Activated CD4-positive, CD25-positive, alpha-beta regulatory T cell (primary cell): ENCODE data around the gene L3MBTL4.
"Not testable (repeated sequence)": the region's sequence is repeated elsewhere in the genome, so short reads cannot be mapped to it uniquely, and the experiment has no call there.

Experiments used
- DNase-seq, 4 experiments: peaks; one replicate each; lab custom pipeline; 2025; lab: John Stamatoyannopoulos, UW

L3MBTL4 gene

DNA sequence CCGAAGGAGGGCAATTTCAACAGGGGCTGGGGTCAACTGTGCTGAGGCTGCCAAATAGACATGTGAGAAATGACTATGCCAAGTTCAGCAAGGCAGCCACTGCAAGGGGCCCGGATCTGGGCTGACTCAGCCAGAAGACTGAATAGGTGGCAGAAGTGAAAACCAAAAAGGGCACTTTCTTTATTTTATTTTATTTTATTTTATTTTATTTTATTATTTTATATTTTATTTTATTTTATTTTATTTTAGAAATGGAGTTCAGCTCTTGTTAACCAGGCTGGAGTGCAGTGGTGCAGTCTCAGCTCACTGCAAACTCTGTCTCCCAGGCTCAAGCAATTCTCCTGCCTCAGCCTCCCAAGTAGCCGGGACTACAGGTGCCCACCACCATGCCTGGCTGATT lies 228.9 kb downstream of the L3MBTL4 start:
- not testable (repeated sequence) for DNase-seq

DNA sequence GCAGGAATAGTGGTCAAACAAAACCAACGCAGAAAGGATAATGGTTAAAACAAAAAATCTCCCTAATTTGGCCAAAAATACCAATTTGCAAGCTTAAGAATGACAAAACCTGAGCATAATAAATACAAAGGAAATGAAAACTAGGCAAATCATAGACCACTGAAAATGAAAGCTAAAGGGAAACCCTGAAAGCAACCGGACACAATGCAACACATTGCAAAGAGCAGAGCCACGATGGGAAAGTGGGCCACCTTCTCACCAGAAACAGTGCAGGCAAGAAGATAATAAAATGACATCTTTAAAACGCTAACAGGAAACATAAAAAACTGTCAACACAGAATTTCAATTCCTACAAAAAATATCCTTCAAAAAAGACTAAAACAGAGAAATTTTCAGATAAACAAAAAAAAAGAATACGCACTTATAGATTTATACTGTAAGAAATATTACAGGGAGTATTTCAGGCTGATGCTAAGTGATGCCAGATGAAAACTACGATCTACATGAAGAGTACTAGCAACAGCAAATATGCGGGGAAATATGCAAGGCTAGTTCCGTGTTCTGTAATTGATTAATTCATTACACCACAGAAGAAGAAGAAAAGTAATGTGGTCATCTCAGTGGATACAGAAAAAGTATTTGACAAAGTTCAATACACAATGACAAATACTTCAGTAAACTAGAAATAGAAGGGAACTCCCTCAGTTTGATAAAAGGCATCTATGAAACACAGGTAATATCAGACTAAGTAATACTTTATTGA lies 239.5 kb downstream of the L3MBTL4 start:
- no peak for DNase-seq

DNA sequence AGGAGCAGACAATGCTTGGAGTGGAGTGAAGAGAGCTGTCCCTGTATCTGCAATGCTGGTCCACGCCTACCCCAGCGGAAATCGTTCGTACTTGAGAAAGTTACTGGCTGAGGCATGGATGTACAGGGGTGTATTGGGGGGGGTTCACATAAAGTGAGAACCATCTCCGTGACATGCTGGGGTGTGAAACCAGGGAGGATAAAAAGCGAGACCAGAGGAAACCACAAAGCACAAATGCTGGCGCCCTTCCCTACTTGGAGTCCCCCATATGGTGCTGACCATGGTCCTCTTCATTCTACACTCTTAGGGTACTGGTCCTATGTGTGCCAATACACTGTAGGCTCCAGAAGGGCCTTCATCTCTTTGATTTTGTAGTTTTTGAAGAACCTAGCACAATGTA lies 244.1 kb downstream of the L3MBTL4 start:
- no peak for DNase-seq

DNA sequence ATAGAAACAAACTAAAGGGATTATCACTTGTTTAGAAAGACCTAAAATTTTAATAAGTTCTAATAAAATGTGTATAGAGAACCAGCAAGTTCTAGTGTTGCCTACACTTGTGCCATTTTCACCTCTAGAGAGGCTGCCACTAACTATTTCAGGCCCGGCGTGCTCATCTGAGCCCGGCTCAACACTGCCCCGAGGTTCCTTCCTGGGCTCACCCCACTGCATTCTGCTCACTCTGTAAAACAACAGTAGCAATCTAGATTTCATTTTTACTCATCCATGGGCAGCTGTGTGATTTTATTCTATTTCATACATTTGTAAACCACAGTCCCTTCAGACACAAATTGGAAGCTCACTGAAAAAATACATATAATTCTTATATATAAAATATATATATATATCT lies 253.2 kb downstream of the L3MBTL4 start:
- DNase-seq, result no peak

DNA sequence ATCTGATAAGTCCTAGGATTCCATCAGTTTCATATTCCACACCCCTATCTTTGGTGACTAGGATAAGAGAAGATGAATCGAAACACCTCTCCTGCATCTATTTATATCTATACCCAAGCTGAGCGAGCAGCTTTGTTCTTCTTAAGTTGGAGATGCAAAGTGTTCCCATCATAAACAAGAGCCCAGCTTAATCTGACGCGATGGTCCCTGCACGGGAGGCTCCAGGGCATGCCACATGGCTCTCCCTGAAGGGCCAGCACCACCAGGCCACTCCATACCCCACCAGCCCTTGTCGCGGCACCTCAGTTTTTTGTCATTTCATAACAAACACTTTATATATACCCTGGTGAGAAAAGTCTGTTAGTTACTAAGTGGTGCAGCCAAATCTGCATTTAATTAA lies 255.3 kb downstream of the L3MBTL4 start:
- DNase-seq, result no peak

DNA sequence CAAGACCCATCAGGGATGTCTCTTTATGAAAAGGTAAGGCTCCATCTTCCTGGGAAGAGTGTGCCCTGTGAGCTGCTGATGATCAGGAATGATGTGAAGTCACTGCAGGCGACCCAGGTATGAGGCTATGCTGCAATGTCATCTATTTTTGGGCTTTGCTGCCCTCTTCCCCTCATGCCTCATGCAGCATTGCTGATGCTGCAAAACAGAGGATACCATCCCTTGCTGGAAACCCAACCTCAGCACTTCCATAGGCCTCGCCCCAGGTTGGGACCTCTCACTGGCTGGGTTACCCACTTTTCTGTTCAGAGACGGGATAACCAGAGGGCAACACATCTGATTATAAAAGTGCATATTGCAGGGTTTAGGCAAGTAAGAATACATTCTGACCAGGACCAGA lies 255.8 kb downstream of the L3MBTL4 start:
- no peak for DNase-seq

DNA sequence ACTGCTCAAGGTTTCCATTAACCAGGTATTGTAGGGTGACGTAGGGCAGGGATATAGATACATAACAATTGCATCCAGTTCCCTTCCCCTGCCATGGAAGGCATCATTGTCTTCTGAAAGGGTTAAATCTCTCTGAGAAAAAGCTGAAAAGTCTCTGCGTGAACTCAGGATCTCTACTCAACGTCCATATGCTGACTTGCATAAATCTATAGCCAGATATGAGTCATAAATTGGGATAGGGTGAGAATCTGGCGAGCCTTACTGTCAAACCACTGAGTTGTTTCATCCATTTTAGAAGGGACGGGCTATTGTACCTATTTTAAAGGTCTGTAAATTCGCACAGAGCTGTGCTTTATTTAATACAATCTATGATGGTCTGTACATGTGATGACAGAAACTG lies 258.3 kb downstream of the L3MBTL4 start:
- no peak for DNase-seq

DNA sequence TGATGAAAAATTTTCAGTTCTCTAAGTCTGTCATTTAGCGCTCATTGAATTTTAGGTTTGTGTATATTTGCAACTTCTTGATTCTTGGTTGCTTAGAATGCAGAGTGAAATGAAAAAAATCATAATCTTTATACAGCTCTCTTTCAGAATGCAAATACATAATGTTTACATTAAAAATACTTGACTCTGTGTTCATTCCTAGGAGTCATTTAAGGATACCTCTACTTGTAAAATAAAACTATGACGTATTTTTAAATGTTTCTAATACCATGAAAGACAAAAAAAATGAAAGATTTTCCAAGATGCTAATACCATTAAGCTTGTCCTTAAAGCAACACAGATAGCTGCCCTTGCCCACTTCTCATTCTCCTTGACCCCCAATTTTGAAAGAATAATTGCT lies 259.0 kb downstream of the L3MBTL4 start:
- no peak for DNase-seq

DNA sequence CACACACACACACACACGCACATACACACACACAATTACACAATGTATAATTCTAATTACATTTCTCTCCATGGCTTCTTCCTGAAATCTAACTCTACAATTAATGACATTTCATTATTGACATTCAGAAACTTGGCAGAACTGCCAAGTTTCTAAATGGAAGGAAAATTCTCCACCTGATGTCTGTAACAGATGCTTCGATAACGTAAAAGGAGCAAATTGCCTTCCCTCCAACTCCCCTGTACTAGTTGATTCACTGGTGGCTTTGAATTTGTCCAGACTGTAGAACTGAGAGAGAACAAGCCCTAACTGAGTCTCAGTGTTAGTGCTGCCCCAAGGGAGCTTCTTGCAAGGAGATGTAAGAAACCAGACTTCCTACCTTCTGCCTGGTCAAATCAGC lies 264.3 kb downstream of the L3MBTL4 start:
- DNase-seq, result no peak

DNA sequence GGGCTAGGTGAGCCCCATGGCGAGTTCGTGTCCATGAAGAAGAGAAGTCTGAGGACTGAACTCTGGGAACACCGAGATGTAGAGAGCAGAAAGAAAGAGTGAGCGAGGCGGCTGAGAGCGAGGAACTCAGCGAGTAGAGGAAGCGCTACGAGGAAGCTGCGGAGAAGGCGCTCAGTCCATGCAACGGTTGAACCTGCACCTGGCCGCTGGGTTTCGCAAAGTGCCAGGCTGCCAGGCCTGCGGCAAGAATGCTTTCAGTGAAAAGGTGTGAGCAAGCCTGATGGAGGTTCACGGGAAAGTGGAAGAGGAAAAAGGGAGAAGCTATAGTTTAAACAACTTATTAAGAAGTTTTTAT lies 268.4 kb downstream of the L3MBTL4 start:
- no peak for DNase-seq

DNA sequence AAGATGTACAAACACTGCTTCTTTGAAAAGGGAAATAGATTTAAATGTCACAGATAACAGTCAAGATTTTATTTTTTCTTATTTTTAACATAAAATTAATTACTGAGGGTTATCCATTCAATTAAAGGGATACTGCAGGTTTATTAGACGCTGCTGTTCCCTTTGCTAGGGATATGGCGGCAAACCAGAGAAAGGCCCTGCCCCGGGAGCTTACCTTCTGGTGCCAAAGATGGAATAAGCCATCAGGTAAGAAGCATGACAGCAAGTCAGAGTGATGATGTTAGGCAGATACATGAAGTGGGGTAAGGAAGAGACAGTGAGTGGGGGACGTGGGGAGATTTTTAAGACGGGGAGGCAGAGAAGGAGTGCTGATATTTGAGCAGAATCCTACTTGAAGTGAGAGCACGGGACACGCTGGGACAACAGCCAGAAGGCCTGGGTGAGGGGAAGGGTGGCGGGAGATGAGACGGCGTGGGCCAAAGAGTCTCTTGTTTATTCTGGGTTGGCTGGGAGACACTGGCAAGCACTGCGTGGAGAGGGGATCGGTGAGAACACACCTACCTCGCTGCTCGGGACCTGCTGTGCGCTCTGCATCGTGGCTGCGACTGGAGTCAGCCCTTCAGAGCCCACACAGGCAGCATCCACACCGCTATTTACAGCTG lies 268.9 kb downstream of the L3MBTL4 start:
- no peak for DNase-seq

DNA sequence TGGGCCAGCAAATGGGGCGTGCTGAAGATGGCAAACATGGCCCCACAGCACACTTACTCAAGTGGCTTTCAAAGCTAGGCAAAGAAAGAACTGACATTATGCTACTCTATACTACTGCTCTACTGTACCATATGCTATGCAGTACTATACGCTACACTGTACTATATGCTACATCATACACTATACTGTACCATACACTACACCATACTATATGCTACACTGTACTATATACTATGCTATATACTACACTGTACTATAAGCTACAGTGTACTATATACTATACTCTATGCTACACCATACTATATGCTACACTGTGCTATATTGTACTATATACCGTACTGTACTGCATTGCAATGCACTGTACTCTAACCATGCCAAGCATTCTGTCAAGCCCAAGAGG lies 275.7 kb downstream of the L3MBTL4 start:
- no peak for DNase-seq

DNA sequence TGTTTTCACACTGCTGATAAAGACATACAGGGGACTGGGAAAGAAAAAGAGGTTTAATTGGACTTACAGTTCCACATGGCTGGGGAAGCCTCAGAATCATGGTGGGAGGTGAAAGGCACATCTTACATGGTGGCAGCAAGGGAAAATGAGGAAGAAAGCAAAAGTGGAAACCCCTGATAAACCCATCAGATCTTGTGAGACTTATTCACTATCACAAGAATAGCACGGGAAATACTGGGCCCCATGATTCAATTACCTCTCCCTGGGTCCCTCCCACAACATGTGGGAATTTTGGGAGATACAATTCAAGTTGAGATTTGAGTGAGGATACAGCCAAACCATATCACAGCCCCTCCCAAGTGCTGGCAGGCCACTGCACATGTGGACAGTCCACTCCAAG lies 278.8 kb downstream of the L3MBTL4 start:
- not testable (repeated sequence) for DNase-seq

DNA sequence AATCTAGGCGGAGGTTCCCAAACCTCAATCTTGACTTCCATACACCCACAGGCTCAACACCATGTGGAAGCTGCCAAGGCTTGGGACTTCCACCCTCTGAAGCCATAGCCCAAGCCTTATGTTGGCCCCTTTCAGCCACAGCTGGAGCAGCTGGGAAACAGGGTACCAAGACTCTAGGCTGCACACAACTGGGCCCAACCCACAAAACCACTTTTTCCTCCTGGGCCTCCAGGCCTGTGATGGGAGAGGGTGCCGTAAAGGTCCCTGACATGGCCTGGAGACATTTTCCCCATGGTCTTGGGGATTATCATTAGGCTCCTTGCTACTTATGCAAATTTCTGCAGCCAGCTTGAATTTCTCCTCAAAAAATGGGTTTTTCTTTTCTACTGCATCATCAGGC lies 279.7 kb downstream of the L3MBTL4 start:
- not testable (repeated sequence) for DNase-seq

DNA sequence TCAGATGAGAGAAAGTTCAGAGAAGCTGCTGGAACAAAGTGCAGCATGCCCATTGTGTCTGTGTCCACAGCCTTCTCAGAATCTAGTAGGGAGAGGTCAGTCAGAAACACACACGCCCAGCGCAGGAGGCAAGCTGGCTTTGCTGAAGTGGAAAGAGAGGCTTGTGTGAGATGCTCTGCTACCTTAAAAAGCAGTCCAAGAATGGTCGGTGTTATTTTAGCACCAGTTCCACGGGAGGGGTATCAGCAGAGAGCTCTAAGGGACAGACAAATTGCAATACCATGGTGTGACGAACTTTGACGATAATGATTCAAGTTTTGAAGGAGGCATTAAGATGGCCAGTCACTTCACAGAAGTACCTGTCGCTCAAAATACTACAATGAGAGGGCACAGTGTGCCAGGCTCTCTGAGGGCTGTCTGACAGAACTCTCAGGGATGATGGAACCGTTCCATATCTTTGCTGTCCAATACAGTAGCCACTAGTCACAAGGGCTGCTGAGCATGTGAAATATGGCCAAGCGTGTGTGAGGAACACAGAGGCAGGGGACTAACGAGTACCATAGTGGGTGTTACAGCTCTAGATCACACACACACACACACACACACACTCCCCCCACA lies 281.9 kb downstream of the L3MBTL4 start:
- no peak for DNase-seq

DNA sequence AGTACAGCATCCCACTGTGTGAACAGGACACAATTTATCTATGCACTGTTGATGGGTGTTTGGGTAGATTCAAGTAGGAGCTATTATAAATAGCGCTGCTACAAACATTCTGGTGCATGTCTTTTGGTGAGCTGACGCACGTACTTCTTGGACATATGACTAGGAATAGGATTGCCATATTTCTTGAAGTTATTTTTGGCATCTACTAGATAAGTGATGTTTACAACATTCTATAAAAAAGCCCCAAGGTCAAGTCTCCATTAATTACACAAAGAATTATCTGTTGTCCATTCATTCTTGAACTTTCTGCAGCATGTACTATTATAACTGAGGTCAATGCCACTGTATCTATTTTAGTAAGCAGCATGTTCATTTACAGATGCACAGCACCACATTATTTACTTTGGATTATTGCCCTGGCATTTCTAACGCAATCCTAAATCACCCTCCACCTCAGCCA lies 293.9 kb downstream of the L3MBTL4 start:
- DNase-seq, result no peak

DNA sequence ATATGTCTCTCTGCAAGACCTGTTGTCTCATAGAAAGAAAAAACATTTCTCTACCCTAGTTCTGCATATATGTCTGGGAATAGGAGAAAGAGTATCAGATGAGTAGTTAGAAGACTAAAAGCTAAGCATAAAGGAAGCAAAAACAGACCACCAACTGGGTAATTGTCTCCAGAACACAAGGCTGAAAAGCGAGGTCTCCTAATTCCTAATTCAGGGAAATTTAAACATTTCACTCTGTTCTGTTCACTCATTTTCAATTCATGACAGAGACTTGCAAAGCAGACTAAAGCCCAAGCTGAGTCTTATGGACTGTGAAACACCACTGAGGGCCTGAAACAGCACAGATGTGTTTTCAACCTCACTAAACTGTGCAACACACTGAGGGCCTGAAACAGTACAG lies 294.9 kb downstream of the L3MBTL4 start:
- no peak for DNase-seq

DNA sequence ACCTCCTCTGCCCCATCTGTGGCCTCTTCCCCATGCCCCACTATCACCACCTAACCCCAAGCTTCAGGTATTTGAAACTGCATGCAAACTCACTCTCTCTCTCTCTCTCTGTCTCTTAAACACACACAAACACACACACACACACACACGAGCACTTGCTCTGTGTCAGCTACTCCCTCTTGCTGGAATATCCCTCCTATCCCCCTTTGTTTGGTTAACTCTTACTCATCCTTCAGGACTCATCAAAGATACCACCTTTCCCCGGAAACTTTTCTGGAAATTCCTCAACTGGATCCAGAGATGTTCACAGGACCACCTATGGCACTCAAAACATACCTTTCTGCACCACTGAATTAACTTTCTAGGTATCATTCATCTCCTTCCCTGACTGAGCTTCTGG lies 296.6 kb downstream of the L3MBTL4 start:
- DNase-seq, result no peak

DNA sequence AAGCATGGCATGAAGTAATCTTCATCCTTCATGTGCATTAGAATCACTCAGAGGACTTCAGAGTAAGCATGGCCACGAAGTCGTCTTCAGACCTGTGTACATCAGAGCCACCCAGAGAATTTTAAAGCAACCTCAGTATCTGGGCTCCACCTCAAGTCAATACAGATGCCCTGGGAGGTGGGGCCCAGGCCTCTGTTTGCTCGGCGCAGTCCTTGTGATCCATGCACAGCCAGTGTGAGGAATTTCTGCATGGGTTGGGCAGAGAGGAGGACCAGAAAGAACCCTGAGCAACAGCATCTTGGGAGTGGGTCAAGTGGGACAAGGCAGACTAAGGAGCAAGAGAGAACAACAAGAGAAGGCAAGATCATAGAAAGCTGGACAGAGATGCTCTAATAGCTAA lies 299.0 kb downstream of the L3MBTL4 start:
- no peak for DNase-seq

DNA sequence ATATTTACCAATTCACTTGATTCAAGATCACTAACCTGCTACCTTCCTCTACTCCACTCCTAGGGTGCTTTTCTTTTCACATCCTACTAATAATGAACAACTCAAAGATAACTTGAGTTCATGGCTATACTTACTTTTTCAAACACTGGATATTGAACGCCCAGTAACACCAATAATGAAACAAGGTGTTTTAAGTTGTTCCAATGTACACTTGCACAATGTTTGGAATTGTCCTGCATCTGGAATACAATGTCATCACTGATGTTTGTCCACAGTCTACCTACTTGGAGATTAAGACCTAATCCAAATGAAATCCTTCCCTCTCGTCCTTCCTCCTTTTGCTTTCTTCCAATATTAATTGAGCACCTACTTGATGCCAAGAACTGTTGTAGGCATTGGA lies 301.1 kb downstream of the L3MBTL4 start:
- DNase-seq, result no peak

DNA sequence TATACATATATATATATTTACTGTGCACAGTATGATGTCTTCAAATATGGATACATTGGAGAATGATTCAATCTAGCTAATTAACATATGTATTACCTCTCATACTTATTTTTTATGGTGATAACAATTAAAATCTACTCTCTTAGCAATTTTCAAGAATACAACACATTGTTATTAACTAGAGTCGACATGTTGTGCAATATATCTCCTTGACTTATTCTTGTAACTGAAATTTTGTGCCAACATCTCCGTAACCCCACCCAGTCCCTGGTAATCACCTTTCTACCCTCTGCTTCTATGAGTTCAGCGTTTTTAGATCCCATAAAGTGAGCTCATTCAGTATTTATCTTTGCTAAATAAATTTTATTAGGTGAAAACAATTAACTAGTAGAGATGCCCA lies 303.0 kb downstream of the L3MBTL4 start:
- no peak for DNase-seq

DNA sequence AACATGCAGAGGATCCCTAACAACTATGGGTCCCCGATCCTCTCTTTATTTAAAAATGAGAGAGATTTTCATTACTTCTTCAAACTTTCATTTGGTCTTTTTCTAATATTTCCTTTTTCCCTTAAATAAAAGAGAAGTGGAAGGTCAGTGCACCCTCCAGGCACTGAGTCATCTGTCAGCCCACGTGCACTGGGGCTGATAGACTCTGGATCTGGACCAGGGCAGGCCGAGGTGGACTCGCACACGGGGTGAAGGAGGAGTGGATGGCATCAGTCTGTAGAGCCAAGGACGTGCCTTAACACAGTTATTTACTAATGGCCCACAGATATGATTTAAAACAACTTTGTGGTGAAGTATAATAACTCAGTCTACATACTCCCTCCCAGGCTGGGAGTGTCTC lies 305.0 kb downstream of the L3MBTL4 start:
- DNase-seq, result no peak

DNA sequence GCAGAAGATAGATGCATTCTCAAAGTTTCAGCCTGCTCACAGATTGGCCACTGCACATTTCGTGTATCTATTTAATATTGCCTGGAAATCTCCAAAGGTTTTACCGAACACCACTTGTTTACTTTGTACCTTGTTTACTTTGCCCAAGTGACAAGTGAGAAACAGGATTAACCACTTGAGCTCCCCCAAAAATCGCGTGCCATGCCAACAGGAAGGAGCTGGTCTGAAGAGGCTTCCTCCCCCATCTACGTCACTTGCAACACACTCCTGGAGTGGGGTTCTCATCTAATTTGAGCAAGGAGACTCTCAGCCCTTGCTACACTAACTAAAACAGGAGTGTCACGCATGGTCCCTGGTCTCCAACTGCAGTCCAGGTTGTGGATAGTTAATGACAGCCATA lies 306.9 kb downstream of the L3MBTL4 start:
- DNase-seq, result no peak
